Endothelial cell of umbilical vein (primary cell): Measurements from ENCODE around the gene TLCD3B. TPM values are rescaled to one million over a fixed set of nuclear protein-coding genes. Genes with fewer than 3 reads are reported as not detected.

Experiments used
- BruUV-seq: library from RNA; stranded (reverse); fragments of 400-500 nt; replicated peaks from 2 replicates; lab custom pipeline; 2021; lab: Mats Ljungman, UMichigan
- CTCF ChIA-PET: fragments of 300-600, 350-600 bp; sonication (Branson Sonifier 250); formaldehyde crosslinking; loops from one replicate; lab custom pipeline; 2021; ENCODE audit warnings: antibody characterized with exemption, inconsistent platforms; lab: Charles Lee
- POLR2A ChIA-PET: fragments of 300-600, 350-600 bp; sonication (Branson Sonifier 250); formaldehyde crosslinking; loops from one replicate; lab custom pipeline; 2021; ENCODE audit warnings: antibody characterized with exemption, inconsistent platforms; lab: Charles Lee
- DNase-seq: peaks from one replicate; pipeline ENCODE4 v3.0.0-alpha.2; 2011; ENCODE audit warnings: low read depth, low spot score
- FAIRE-seq: peaks from 2 replicates; lab custom pipeline; 2011; peaks lifted over from hg19 to GRCh38; lab: Jason Lieb, UNC
- H2AFZ ChIP-seq: 2 replicates; pipeline ENCODE4 v1.6.0; 2012; ENCODE audit warnings: low read depth, low read length, control low read depth, inconsistent platforms
- H3K27ac ChIP-seq: 2 replicates; pipeline ENCODE4 v1.5.1; 2011; ENCODE audit warnings: low read depth, mild to moderate bottlenecking, control low read depth, low read length, moderate library complexity; ENCODE audit not compliant: insufficient read depth
- H3K27me3 ChIP-seq, 2 experiments: 2 replicates each; pipeline versions ENCODE4 v1.6.0 to v1.6.1; 2011; ENCODE audit warnings: low read length in 2 of 2, mixed read lengths in 1 of 2; ENCODE audit not compliant: control insufficient read depth in 2 of 2, insufficient read depth in 2 of 2
- H3K36me3 ChIP-seq, 2 experiments: 2 replicates in 1 of 2; 3 replicates in 1 of 2; pipeline ENCODE4 v1.5.1; 2011; ENCODE audit warnings: low read length in 2 of 2, mild to moderate bottlenecking in 1 of 2, moderate library complexity in 1 of 2; ENCODE audit not compliant: control insufficient read depth in 2 of 2, insufficient read depth in 2 of 2; ENCODE audit errors: extremely low read depth in 1 of 2
- H3K4me1 ChIP-seq: 3 replicates; pipeline ENCODE4 v1.5.1; 2011; ENCODE audit warnings: mild to moderate bottlenecking, low read length; ENCODE audit not compliant: control insufficient read depth, insufficient read depth; ENCODE audit errors: extremely low read depth
- H3K4me2 ChIP-seq: 2 replicates; pipeline ENCODE4 v1.6.1; 2011; ENCODE audit warnings: low read length, control low read depth, mixed read lengths; ENCODE audit not compliant: insufficient read depth
- H3K4me3 ChIP-seq, 3 experiments: fragments of 200-600 bp in 1 of 3; sonication (generic), shearing (Covaris generic) in 1 of 3; replicated peaks in 1 of 3; 2 replicates each; pipeline ENCODE4 v1.5.1; 2011 to 2016; ENCODE audit warnings: control low read depth in 3 of 3, low read length in 3 of 3, mild to moderate bottlenecking in 2 of 3, inconsistent platforms in 1 of 3, low read depth in 1 of 3, moderate library complexity in 1 of 3; ENCODE audit not compliant: insufficient read depth in 1 of 3
- H3K79me2 ChIP-seq: 2 replicates; pipeline ENCODE4 v1.6.0; 2012; ENCODE audit warnings: low read length, inconsistent platforms; ENCODE audit not compliant: control insufficient read depth, insufficient read depth
- H3K9ac ChIP-seq: replicated peaks from 2 replicates; pipeline ENCODE3; 2011; ENCODE audit warnings: low read length, control low read depth; ENCODE audit not compliant: insufficient read depth; ENCODE audit errors: extremely low read depth
- H3K9me1 ChIP-seq: replicated peaks from 3 replicates; pipeline ENCODE4 v1.6.0; 2011; ENCODE audit warnings: mild to moderate bottlenecking, low read length; ENCODE audit not compliant: control insufficient read depth, insufficient read depth; ENCODE audit errors: extremely low read depth
- H3K9me3 ChIP-seq: replicated peaks from 2 replicates; pipeline ENCODE4 v1.5.1; 2012; ENCODE audit warnings: low read length, inconsistent platforms; ENCODE audit not compliant: control insufficient read depth, insufficient read depth
- H4K20me1 ChIP-seq: replicated peaks from 2 replicates; pipeline ENCODE3; 2011; ENCODE audit warnings: mild to moderate bottlenecking, low read length; ENCODE audit not compliant: control insufficient read depth, insufficient read depth; ENCODE audit errors: extremely low read depth
- EZH2 ChIP-seq: IDR thresholded peaks from 2 replicates; pipeline ENCODE4 v1.6.1; 2012; ENCODE audit warnings: borderline replicate concordance, low read depth, mild to moderate bottlenecking, moderate library complexity, low read length, inconsistent platforms; ENCODE audit not compliant: severe bottlenecking
- FOS ChIP-seq: IDR thresholded peaks from 2 replicates; pipeline ENCODE4 v1.6.1; 2011; ENCODE audit warnings: mild to moderate bottlenecking, low read length, moderate library complexity, borderline replicate concordance; ENCODE audit not compliant: insufficient read depth
- GATA2 ChIP-seq: IDR thresholded peaks from 2 replicates; pipeline ENCODE4 v1.7.0; 2011; ENCODE audit warnings: low read depth, mild to moderate bottlenecking, moderate library complexity, mixed read lengths, low read length; ENCODE audit not compliant: insufficient read length, insufficient read depth
- JUN ChIP-seq: IDR thresholded peaks from 2 replicates; pipeline ENCODE4 v1.6.1; 2011; ENCODE audit warnings: borderline replicate concordance, low read depth; ENCODE audit not compliant: insufficient read length, insufficient read depth
- MAX ChIP-seq: IDR thresholded peaks from 2 replicates; pipeline ENCODE4 v1.6.1; 2011; ENCODE audit not compliant: insufficient read depth, insufficient read length
- MYC ChIP-seq: IDR thresholded peaks from one replicate; pipeline ENCODE4 v1.6.1; 2011; ENCODE audit warnings: mild to moderate bottlenecking, low read depth, low read length
- POLR2A ChIP-seq: IDR thresholded peaks from 2 replicates; pipeline ENCODE4 v1.6.1; 2012; ENCODE audit warnings: low read depth, mild to moderate bottlenecking, control low read depth, low read length
- POLR2AphosphoS5 ChIP-seq: IDR thresholded peaks from 2 replicates; pipeline ENCODE4 v1.6.1; 2012; ENCODE audit warnings: low read depth, mild to moderate bottlenecking, control low read depth, low read length, moderate library complexity; ENCODE audit not compliant: insufficient read depth
- dilution Hi-C: fragments of 300-500 bp; cut with MboI; formaldehyde crosslinking; loops from one replicate; pipeline ENCODE4 v1.15.0; 2019; ENCODE audit warnings: low sequenced_read_pairs; ENCODE audit not compliant: extremely low pct_ligation_motif_present
- intact Hi-C: fragments of 100-400 bp; cut with micrococcal nuclease; formaldehyde crosslinking; loops from one replicate; pipeline ENCODE4 v1.10.0; 2022
- polyA plus RNA-seq, 4 experiments: library from polyadenylated mRNA; depleted of rRNA in 3 of 4; stranded (reverse) in 3 of 4; unstranded in 1 of 4; fragments of >200 nt; gene quantifications; 2 replicates each; pipeline versions ENCODE4 v1.2.1 to v1.2.3, GENCODE V29; 2011 to 2012; ENCODE audit warnings: missing spikeins in 1 of 4
- total RNA-seq: library from RNA; stranded (reverse); gene quantifications from 2 replicates; pipeline ENCODE4 v1.2.3, GENCODE V29; 2021
- TF ChIP-seq, protein P1 (sequence below), 2 donors: IDR thresholded peaks; 1 replicate in 1 of 2; 2 replicates in 1 of 2; pipeline ENCODE4 v1.5.1; 2011; ENCODE audit warnings: low read length in 2 of 2, mild to moderate bottlenecking in 2 of 2, moderate library complexity in 2 of 2, control low read depth in 1 of 2, inconsistent platforms in 1 of 2, low read depth in 1 of 2; ENCODE audit not compliant: insufficient read depth in 1 of 2; ENCODE audit errors: extremely low read depth in 1 of 2

TLCD3B gene
- total and polyA plus RNA-seq, 2 donors (not counting 3 experiments of a cell fraction or from before 2014, with no cell fraction given), result 0.37 to 0.86 TPM

DNA sequence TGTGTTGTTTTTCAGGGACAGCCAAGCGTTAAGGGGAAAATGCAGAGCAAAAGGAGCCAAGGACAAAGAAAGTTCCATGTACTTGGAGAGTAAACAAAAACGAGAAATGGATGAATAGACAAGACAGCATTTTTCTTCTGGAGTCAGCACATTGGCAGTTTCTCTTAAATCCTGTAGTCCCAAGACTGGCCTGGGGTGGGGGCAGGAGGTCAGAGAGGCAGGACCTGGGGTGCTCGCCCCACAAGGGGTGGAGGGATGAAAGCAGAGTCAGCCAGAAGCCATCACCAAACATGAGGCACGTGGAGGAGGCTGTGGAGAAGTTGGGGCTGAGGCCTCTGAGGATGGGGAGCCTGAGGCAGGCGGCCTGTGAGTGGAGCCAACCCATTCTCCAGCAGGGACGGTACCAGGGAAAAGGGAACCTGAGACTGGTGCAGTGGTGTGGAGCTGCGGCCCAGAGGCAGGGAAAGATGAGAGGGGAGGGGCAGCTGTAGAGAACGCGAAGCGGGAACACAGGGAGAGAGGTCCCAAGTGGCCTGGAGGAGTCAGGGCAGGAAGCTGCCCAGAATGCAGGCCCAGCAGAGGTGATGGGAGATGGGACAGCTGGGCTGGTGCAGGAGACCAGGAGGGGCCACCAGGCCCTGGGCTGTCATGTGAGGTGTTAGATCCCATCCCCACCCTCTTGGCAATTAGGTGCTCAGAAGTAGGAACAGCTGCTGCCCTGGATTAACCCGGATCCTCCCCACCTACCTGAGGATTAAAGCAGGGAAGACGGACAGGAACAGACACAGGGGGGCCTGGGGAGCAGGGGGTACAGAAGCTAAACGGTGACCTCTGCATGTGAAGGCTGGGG is 3.3 kb downstream of the TLCD3B start:
- Histone ChIP-seq H3K4me2 (no peak overlapping the region), H3K9ac (no peak overlapping the region), H2AFZ (no peak overlapping the region), H3K9me1 (no peaks in the 10 kb centered on the region), H3K79me2 (no peaks in the 10 kb centered on the region), H4K20me1 (no peaks in the 10 kb centered on the region), H3K27ac (no peak overlapping the region), H3K27me3 (peaks cover 15 to 20% of the 10 kb centered on the region in 2 experiments), H3K9me3 (no peaks in the 10 kb centered on the region), H3K4me3 (no peak overlapping the region), H3K36me3 (no peaks in the 10 kb centered on the region), H3K4me1 (no peaks in the 10 kb centered on the region)
- ChIA-PET CTCF (interaction anchor here (0.6 to 0.7 kb wide), 2 partner anchors 12 to 327 kb away, joined by 3 read pairs; no protein-coding TSS in a partner anchor), POLR2A (no interaction called here)
- intact Hi-C loops, result no loop called here
- dilution Hi-C loops, result no loop called here
- TF ChIP-seq MAX, result no peak
- FAIRE-seq (no peak), DNase-seq (no peak)
- no TSS peak for BruUV-seq

- Histone ChIP-seq H3K27me3 (peaks cover 11 to 14% of the 10 kb centered on the region in 2 experiments), H3K9ac (no peak overlapping the region), H3K27ac (no peak overlapping the region), H2AFZ (no peak overlapping the region), H3K36me3 (no peaks in the 10 kb centered on the region), H4K20me1 (no peaks in the 10 kb centered on the region), H3K4me1 (no peaks in the 10 kb centered on the region), H3K4me3 (no peak overlapping the region), H3K79me2 (no peaks in the 10 kb centered on the region), H3K4me2 (no peak overlapping the region), H3K9me1 (no peaks in the 10 kb centered on the region), H3K9me3 (no peaks in the 10 kb centered on the region)
- TF ChIP-seq JUN (no peak), POLR2AphosphoS5 (no peak), MAX (no peak), MYC (no peak), FOS (no peak), EZH2 (no peak), POLR2A (no peak), GATA2 (no peak)
- TF ChIP-seq, protein P1, sequence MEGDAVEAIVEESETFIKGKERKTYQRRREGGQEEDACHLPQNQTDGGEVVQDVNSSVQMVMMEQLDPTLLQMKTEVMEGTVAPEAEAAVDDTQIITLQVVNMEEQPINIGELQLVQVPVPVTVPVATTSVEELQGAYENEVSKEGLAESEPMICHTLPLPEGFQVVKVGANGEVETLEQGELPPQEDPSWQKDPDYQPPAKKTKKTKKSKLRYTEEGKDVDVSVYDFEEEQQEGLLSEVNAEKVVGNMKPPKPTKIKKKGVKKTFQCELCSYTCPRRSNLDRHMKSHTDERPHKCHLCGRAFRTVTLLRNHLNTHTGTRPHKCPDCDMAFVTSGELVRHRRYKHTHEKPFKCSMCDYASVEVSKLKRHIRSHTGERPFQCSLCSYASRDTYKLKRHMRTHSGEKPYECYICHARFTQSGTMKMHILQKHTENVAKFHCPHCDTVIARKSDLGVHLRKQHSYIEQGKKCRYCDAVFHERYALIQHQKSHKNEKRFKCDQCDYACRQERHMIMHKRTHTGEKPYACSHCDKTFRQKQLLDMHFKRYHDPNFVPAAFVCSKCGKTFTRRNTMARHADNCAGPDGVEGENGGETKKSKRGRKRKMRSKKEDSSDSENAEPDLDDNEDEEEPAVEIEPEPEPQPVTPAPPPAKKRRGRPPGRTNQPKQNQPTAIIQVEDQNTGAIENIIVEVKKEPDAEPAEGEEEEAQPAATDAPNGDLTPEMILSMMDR (IDR thresholded peaks at IDR 0.05; ENCODE audit: extremely low read depth in 1 of 2, insufficient read depth in 1 of 2, low read depth in 1 of 2, low read length in 2 of 2), result no peak
- ChIA-PET POLR2A (no interaction called here), CTCF (no interaction called here)
- no TSS peak for BruUV-seq
- FAIRE-seq (no peak), DNase-seq (no peak)
- dilution Hi-C loops, result no loop called here
- intact Hi-C loops, result no loop called here
These were observed 4.6 kb downstream of the TLCD3B start for GRCh38 chr16:30026449-30026848.
